Panc1 (cell line): ENCODE results near the gene MAGEA10. TPM values are rescaled to one million over a fixed set of nuclear protein-coding genes. Genes with fewer than 3 reads are reported as not detected.

Source experiments
- ATAC-seq: fragments of 200-7000 bp; cut with Tn5 transposase; 2 replicates; pipeline ENCODE4 v1.9.1; 2020; ENCODE audit warnings: mild to moderate bottlenecking, moderate library complexity
- BruUV-seq: library from RNA; stranded (reverse); fragments of 400-500 nt; replicated peaks from 2 replicates; lab custom pipeline; 2021; lab: Mats Ljungman, UMichigan
- CTCF ChIA-PET: fragments of 300-600 bp; sonication (Branson Sonifier 250); formaldehyde crosslinking; loops from one replicate; lab custom pipeline; 2022; ENCODE audit warnings: antibody characterized with exemption; lab: Charles Lee
- POLR2A ChIA-PET: fragments of 300-600 bp; sonication (Branson Sonifier 250); formaldehyde crosslinking; loops from one replicate; lab custom pipeline; 2022; ENCODE audit warnings: antibody characterized with exemption; lab: Charles Lee
- DNase-seq: peaks from one replicate; pipeline ENCODE4 v3.0.0-alpha.2; 2010; ENCODE audit warnings: low read depth, low spot score
- H3K27ac ChIP-seq: 2 replicates; pipeline ENCODE4 v1.5.1; 2011; ENCODE audit warnings: mild to moderate bottlenecking, low read length, inconsistent platforms
- H3K27me3 ChIP-seq: fragments of 200-500 bp; sonication (Bioruptor generic); 2 replicates; pipeline ENCODE4 v1.6.0; 2014; ENCODE audit warnings: low read length, inconsistent platforms; ENCODE audit not compliant: control insufficient read depth, insufficient read depth
- H3K36me3 ChIP-seq: fragments of 200-500 bp; sonication (Bioruptor generic); 2 replicates; pipeline ENCODE4 v1.5.1; 2014; ENCODE audit warnings: inconsistent platforms, mild to moderate bottlenecking, low read length, moderate library complexity; ENCODE audit not compliant: control insufficient read depth, insufficient read depth
- H3K4me1 ChIP-seq: 2 replicates; pipeline ENCODE4 v1.5.1; 2011; ENCODE audit warnings: inconsistent platforms, mild to moderate bottlenecking, low read length, moderate library complexity; ENCODE audit not compliant: control insufficient read depth, insufficient read depth
- H3K4me3 ChIP-seq, 2 experiments: 2 replicates each; pipeline ENCODE4 v1.5.1; 2011 to 2012; ENCODE audit warnings: low read depth in 2 of 2, low read length in 2 of 2, mild to moderate bottlenecking in 2 of 2, inconsistent platforms in 1 of 2, moderate library complexity in 1 of 2
- H3K9me3 ChIP-seq: fragments of 200-500 bp; sonication (Bioruptor generic); 2 replicates; pipeline ENCODE4 v1.5.1; 2014; ENCODE audit warnings: low read depth, mild to moderate bottlenecking, inconsistent platforms, low read length, moderate library complexity; ENCODE audit not compliant: control insufficient read depth, insufficient read depth
- POLR2AphosphoS5 ChIP-seq: IDR thresholded peaks from 2 replicates; pipeline ENCODE4 v1.6.1; 2012; ENCODE audit warnings: mild to moderate bottlenecking, low read depth, low read length, moderate library complexity
- REST ChIP-seq, 2 experiments: IDR thresholded peaks; 2 replicates each; pipeline ENCODE4 v1.6.1; 2011 to 2012; ENCODE audit warnings: low read depth in 2 of 2, control low read depth in 1 of 2, low read length in 1 of 2, mild to moderate bottlenecking in 1 of 2, moderate library complexity in 1 of 2; ENCODE audit not compliant: insufficient read depth in 1 of 2
- SIN3A ChIP-seq: IDR thresholded peaks from 2 replicates; pipeline ENCODE4 v1.6.1; 2012; ENCODE audit warnings: low read depth, mild to moderate bottlenecking, low read length, moderate library complexity, borderline replicate concordance; ENCODE audit not compliant: insufficient read depth
- TCF7L2 ChIP-seq: IDR thresholded peaks from 2 replicates; pipeline ENCODE4 v1.6.1; 2011; ENCODE audit warnings: mild to moderate bottlenecking, low read depth, low read length, inconsistent platforms
- in situ Hi-C: cut with HindIII; loops from 2 replicates; pipeline ENCODE4 v1.10.0; 2016; ENCODE audit warnings: low sequenced_read_pairs, low pct_unique_long_range_greater_than_20kb
- intact Hi-C: fragments of 100-400 bp; cut with micrococcal nuclease; formaldehyde crosslinking; loops from one replicate; pipeline ENCODE4 v1.10.0; 2022; ENCODE audit not compliant: unreplicated experiment
- total RNA-seq: library from RNA; stranded (reverse); gene quantifications from one replicate; pipeline ENCODE4 v1.2.1, GENCODE V29; 2021; ENCODE audit not compliant: unreplicated experiment
- TF ChIP-seq, protein P1 (sequence below): fragments of 450-650 bp; IDR thresholded peaks from 2 replicates; pipeline ENCODE4 v1.5.1; 2017; ENCODE audit warnings: mild to moderate bottlenecking

Gene MAGEA10
- total RNA-seq, 1 experiment from 2014 or later, result not detected

DNA sequence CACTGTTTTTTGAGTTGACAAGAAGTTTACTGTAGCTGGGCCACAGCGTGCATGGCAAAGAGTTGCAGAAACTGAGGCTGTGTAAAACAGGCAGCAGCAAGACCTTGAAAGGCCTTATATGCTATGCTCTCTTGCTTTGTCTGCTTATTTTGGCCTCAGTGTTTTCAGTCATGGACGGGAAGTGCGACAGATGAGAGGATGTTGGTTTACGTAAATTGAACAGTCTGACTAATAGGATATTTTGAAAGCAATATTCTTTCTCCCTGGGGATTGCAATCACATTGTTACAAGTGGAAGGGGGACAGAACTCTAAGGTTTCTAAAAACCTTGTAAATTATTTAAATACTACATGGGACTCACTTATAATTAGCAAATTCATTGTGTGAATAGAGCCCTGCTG is 32.2 kb upstream of the MAGEA10 start:
- Histone ChIP-seq H3K4me1 (no peaks in the 10 kb centered on the region), H3K27ac (no peak overlapping the region), H3K27me3 (no peaks in the 10 kb centered on the region), H3K36me3 (no peaks in the 10 kb centered on the region), H3K9me3 (no peaks in the 10 kb centered on the region), H3K4me3 (no peak overlapping the region)
- ChIA-PET CTCF (no interaction called here), POLR2A (no interaction called here)
- ATAC-seq (no peak), DNase-seq (no peak)
- in situ Hi-C loops (no loop called here), intact Hi-C loops (no loop called here)
- TF ChIP-seq TCF7L2 (no peak), REST (IDR thresholded peaks at IDR 0.05; ENCODE audit: insufficient read depth in 1 of 2, low read depth in 2 of 2, low read length in 1 of 2) (no peak), POLR2AphosphoS5 (no peak), SIN3A (no peak)
- TF ChIP-seq, protein P1, sequence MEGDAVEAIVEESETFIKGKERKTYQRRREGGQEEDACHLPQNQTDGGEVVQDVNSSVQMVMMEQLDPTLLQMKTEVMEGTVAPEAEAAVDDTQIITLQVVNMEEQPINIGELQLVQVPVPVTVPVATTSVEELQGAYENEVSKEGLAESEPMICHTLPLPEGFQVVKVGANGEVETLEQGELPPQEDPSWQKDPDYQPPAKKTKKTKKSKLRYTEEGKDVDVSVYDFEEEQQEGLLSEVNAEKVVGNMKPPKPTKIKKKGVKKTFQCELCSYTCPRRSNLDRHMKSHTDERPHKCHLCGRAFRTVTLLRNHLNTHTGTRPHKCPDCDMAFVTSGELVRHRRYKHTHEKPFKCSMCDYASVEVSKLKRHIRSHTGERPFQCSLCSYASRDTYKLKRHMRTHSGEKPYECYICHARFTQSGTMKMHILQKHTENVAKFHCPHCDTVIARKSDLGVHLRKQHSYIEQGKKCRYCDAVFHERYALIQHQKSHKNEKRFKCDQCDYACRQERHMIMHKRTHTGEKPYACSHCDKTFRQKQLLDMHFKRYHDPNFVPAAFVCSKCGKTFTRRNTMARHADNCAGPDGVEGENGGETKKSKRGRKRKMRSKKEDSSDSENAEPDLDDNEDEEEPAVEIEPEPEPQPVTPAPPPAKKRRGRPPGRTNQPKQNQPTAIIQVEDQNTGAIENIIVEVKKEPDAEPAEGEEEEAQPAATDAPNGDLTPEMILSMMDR, result no peak
- BruUV-seq, result no TSS peak

- CTCF ChIA-PET, result no interaction called here
- BruUV-seq, result no TSS peak
- no peaks in the 10 kb centered on the region for H3K27me3 ChIP-seq
- no peak overlapping the region for H3K27ac ChIP-seq
- in situ Hi-C loops, result no loop called here
- no peak overlapping the region for H3K4me3 ChIP-seq
- TF ChIP-seq TCF7L2 (no peak), POLR2AphosphoS5 (no peak), SIN3A (no peak), REST (IDR thresholded peaks at IDR 0.05; ENCODE audit: insufficient read depth in 1 of 2, low read depth in 2 of 2, low read length in 1 of 2) (no peak)
- TF ChIP-seq, protein P1, result no peak
- H3K9me3 ChIP-seq, result no peaks in the 10 kb centered on the region
- POLR2A ChIA-PET, result no interaction called here
- no peaks in the 10 kb centered on the region for H3K4me1 ChIP-seq
- DNase-seq, result no peak
- no peaks in the 10 kb centered on the region for H3K36me3 ChIP-seq
- intact Hi-C loops, result no loop called here
- ATAC-seq, result no peak
These were observed 26.8 kb upstream of the MAGEA10 start for GRCh38 chrX:152165033-152165743.
